ENCODE results near the gene RADIL.

Gene RADIL

GRCh38 chr7:4790516-4790991, 93.0 kb downstream of the RADIL start:
- TF ChIP-seq, protein P1, sequence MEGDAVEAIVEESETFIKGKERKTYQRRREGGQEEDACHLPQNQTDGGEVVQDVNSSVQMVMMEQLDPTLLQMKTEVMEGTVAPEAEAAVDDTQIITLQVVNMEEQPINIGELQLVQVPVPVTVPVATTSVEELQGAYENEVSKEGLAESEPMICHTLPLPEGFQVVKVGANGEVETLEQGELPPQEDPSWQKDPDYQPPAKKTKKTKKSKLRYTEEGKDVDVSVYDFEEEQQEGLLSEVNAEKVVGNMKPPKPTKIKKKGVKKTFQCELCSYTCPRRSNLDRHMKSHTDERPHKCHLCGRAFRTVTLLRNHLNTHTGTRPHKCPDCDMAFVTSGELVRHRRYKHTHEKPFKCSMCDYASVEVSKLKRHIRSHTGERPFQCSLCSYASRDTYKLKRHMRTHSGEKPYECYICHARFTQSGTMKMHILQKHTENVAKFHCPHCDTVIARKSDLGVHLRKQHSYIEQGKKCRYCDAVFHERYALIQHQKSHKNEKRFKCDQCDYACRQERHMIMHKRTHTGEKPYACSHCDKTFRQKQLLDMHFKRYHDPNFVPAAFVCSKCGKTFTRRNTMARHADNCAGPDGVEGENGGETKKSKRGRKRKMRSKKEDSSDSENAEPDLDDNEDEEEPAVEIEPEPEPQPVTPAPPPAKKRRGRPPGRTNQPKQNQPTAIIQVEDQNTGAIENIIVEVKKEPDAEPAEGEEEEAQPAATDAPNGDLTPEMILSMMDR (IDR thresholded peaks at IDR 0.05; ENCODE audit: low read depth, low read length) = no peak

GRCh38 chr7:4790078-4790465, 93.4 kb downstream of the RADIL start:
- no peak for DNase-seq (ENCODE audit: low read depth in 2 of 2)
- no peak overlapping the region for H3K4me3 ChIP-seq (replicated peaks in 1 of 2; ENCODE audit: low read depth in 2 of 2, low read length in 2 of 2)
- TF ChIP-seq, protein P1 (IDR thresholded peaks at IDR 0.05; ENCODE audit: low read depth, low read length) = no peak

More at GRCh38 chr7:4790516-4790991, 93.0 kb downstream of the RADIL start:
- no peak for DNase-seq (ENCODE audit: low read depth in 2 of 2)
- no peak overlapping the region for H3K4me3 ChIP-seq (replicated peaks in 1 of 2; ENCODE audit: low read depth in 2 of 2, low read length in 2 of 2)

- H3K4me3 ChIP-seq (replicated peaks in 1 of 2; ENCODE audit: low read depth in 2 of 2, low read length in 2 of 2) = no peak overlapping the region
- DNase-seq (ENCODE audit: low read depth in 2 of 2) = no peak
- TF ChIP-seq, protein P1 (IDR thresholded peaks at IDR 0.05; ENCODE audit: low read depth, low read length) = no peak
Observed at GRCh38 chr7:4789194-4790077, 94.1 kb downstream of the RADIL start.

- DNase-seq (ENCODE audit: low read depth in 2 of 2) = no peak
- H3K4me3 ChIP-seq (replicated peaks in 1 of 2; ENCODE audit: low read depth in 2 of 2, low read length in 2 of 2) = no peak overlapping the region
- TF ChIP-seq, protein P1 (IDR thresholded peaks at IDR 0.05; ENCODE audit: low read depth, low read length) = no peak
Observed at GRCh38 chr7:4788627-4789189, 94.8 kb downstream of the RADIL start.

GRCh38 chr7:4787947-4788626, 95.4 kb downstream of the RADIL start:
- no peak for DNase-seq (ENCODE audit: low read depth in 2 of 2)
- TF ChIP-seq, protein P1 (IDR thresholded peaks at IDR 0.05; ENCODE audit: low read depth, low read length) = no peak
- no peak overlapping the region for H3K4me3 ChIP-seq (replicated peaks in 1 of 2; ENCODE audit: low read depth in 2 of 2, low read length in 2 of 2)

GRCh38 chr7:4787541-4787940, 96.0 kb downstream of the RADIL start:
- H3K4me3 ChIP-seq (replicated peaks in 1 of 2; ENCODE audit: low read depth in 2 of 2, low read length in 2 of 2) = no peak overlapping the region

More at GRCh38 chr7:4787541-4787940, 96.0 kb downstream of the RADIL start:
- TF ChIP-seq, protein P1 (IDR thresholded peaks at IDR 0.05; ENCODE audit: low read depth, low read length) = no peak
- DNase-seq (ENCODE audit: low read depth in 2 of 2) = no peak

Data from cardiac fibroblast (primary cell).